ENCODE data around the gene LAG3.

- no peak for TF ChIP-seq CTCF (IDR thresholded peaks at IDR 0.05; ENCODE audit: low read depth, low read length, poor library complexity, severe bottlenecking)
- TF ChIP-seq EZH2phosphoT487 (IDR thresholded peaks at IDR 0.05; ENCODE audit: borderline replicate concordance, low read length), result no peak
These were observed 15.0 kb downstream of the LAG3 start for GRCh38 chr12:6787309-6787708.

Data from DOHH2 (cell line).